ENCODE measurements around the gene WRAP73.

WRAP73 gene, protein sequence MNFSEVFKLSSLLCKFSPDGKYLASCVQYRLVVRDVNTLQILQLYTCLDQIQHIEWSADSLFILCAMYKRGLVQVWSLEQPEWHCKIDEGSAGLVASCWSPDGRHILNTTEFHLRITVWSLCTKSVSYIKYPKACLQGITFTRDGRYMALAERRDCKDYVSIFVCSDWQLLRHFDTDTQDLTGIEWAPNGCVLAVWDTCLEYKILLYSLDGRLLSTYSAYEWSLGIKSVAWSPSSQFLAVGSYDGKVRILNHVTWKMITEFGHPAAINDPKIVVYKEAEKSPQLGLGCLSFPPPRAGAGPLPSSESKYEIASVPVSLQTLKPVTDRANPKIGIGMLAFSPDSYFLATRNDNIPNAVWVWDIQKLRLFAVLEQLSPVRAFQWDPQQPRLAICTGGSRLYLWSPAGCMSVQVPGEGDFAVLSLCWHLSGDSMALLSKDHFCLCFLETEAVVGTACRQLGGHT

DNA sequence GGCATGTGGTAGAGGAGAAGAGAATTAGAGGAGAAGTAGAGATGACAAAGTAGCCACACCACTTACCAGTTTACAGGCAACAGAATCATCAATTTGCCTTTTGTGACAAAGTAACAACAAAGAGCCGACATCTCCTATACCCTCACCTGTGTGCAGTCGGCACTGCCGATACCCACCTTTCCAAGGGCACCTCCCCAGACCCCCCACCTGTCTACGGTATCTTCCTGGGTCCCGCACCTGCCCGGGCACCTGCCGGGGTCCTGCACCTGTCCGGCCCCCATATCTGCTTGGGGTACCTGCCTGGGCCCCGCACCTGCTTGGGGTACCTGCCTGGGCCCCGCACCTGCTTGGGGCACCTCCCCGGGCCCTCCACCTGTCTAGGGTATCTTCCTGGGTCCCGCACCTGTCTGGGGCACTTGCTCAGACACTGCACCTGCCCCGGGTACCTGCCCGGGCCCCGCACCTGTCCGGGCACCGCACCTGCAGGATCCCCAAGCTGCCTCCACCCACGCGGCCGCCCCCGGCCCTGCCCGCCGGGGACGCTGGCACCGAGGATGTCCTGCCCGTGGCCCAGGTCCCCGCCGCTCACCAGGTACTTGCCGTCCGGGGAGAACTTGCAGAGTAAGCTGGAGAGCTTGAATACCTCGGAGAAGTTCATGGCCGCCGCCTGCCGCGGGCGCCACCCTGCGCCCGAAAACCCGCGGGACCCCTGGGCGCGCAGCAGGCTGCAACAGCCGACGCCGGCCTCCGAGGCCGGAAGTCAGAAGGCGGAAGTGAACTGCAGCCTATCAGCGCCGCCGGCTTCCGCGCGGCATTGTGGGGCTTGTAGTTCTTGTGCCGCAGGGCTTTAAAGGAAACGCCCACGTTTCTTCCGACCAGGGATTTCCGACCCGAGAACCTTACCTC lies at the start of gene WRAP73:
Gene WRAP73, minus strand, starts transcription at position 762 of the 906 bp plus-strand sequence. Its CDS starts 104 bp downstream, at position 658.
- DNase-seq: peak; percentile 84

DNA sequence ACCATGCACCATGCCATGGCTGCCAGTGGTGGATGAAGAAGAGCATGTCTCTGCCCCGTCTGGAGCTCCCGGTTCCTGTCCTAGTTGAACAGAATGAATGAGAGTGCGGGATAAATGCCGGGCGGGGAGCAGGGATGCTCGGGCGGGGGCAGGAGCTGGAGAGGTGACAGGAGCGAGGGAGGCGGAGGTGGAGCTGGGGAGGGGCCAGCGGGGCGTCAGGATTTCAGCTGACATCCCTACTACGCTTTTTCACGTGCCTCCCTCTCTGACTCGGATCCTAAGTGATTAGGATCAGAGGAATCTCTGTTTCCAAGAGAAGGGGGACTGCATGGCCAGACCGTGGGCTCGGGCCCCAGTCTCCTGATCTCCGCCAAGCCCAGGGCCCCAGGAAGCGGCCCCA lies 49.7 kb upstream of the WRAP73 start:
- DNase-seq: no peak

DNA sequence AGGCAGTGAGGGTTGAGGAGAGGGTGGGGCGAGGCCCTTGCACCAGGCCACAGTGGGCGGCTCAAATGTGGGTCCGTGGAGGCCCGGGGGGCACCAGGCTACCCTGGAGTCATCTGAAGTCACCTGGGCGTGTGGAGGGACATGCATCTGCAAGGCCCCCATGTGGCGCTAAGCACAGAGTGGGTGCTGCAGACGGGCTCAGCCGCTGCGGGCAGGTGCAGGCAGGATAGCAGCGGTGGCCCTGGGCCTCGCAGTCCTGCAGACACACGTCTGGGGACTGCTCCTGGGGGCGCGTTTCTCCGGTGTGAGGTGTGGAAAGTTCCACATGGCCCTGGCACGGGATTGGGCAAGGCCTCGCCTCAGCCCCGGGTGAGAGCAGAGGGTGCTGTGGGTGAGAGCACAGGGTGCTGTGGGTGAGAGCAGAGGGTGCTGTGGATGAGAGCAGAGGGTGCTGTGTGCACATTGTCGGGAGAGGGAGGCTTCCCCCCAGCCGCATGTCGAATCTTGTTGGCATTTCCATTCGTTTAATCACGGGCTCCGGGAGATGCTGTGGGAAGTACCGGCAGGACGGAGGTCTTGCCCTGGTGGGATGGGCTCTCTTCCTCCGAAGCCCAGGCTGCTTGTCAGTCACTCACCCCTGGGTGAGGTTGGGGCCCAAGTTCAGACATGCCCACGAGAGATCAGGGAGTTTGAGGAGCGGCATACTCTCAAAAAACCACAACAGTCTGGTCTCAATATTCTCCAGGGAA lies 48.9 kb upstream of the WRAP73 start:
- no peak for DNase-seq

DNA sequence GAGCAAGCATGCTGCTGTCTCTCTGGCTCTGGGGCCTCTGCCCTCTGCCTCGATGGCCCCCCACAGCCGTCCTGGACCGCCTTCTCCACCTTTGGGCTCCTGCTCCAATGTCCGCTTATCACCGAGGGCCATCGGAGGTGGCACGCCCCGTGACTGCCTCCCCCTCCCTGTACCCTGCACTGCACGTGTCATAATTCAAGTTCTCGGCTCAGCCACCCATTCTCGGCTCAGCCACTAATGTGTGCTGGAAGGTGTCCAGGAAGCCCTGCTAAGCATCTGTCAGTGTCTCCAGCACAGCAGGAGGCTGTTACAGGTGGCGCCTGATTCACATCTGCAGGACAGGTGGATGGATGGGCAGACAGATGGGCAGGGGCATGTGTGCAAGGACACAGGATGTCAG lies 47.9 kb upstream of the WRAP73 start:
- peak; percentile 19 for DNase-seq

DNA sequence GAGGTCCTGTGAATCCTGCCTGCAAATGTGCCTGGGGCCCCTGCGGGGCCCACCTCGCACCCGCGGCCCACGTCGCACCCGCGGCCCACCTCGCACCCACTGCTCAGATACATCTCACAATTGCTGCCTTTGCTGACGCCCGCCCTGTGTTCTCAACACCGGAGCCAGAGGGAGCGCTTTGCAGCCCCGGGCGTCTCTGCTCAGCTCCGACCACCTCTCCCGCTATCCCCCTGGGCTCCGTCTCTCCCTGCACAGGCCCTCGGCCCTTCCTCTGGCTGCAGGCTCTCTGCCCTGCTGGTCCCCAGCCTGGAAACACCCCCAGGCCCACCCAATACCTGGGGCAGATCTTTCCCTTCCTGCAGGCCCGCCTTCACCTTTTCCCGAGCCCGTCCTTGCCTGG lies 47.2 kb upstream of the WRAP73 start:
- no peak for DNase-seq

DNA sequence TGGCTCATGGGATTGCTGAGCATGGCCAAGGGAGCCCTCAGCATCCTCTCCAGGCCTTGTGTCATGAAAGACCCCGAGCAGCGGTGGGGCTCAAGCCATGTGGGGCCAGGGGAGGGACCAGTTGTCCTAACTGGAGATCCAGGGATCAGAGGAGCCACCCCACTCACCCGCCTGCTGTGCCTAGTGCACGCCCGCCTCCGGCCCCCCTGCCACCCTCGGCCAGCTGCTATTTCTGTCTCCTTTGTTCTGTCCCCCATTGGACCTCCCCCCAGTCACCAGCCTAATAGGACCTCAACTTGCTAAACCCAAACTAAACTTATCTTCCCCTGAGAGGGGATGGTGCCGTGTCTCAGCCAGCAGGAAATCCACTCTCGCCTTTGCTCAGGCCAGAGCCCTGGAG lies 46.8 kb upstream of the WRAP73 start:
- no peak for DNase-seq

DNA sequence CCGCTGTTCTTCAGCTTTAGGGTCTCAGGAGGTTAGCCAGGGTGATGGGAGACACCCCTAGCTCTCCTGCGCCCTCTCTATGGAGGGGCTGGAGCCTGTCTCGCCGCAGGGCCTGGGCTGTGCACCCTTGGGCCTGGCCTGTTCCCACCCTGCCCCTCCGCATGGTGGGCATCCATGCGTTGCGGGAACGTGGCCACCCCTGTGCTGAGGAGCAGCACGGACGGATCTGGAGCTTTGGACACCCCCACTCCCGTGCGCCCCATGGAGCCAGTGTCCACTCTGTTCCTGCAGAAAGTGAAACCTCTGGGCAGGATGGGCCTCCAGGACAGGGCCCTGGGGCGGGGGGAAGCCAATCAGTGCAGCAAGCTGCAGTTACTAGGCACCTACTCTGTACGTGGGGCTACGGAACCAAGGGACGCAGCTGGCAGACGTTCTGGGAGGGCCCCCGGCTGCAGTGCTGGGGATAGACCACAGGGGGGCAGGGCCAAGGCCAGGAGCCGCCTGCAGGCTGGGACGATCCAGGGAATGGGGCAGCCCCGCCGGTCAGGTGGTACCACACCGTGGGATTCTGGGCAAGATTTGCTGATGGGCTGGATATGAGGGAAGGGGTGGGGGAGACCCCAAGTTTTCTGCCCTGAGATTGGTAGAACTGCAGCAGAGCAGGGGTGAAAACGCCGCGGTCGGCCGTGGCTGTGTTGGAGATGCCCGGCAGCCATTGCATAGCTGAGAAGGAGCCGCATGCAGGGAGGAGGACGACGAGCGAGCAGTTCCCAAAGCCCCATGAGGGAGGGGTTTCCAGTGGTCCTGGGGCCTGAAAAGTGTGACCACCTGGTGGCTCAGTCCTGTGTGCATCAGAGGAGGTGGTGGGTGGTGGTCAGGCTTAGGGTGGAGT lies 45.7 kb upstream of the WRAP73 start:
- DNase-seq: no peak

DNA sequence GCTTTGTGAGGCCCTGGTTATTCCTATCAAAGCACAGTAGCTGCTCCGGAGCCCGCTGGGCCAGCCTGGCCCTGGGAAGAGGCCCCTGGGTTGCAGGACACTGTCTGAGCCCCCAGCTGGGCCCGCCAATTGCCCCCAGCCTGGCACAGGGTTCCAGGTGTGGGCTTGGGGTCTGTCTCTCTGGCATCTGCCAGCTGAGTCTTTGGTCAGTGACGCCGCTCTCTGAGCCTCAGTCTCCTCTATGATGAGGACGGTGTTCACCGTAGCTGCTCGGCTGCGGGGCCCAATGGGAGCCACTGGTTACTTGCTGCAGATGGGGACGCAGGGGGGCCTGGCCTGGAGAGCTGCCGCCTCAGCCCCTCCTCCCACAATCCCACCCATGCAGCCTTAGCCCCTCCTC lies 43.4 kb upstream of the WRAP73 start:
- no peak for DNase-seq

DNA sequence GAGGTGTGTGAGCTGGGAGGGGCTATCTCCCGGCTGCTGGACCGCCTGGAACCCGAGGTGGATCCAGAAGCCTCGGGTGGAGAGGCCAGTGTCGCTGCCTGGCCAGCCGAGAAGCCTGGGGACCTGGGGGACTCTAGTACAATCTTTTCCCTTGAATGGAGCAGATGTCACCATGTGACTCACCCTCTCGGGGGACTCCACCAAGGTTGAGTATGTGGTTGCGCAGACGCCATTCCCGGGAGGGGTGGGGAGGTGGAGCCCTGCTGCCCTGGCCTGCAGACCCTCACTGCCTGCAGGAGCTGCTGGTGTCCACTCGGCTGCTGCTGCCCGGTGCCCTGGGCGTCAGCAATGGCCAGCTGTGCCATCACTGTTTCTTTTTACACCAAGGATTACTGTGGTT lies 42.7 kb upstream of the WRAP73 start:
- DNase-seq: no peak

DNA sequence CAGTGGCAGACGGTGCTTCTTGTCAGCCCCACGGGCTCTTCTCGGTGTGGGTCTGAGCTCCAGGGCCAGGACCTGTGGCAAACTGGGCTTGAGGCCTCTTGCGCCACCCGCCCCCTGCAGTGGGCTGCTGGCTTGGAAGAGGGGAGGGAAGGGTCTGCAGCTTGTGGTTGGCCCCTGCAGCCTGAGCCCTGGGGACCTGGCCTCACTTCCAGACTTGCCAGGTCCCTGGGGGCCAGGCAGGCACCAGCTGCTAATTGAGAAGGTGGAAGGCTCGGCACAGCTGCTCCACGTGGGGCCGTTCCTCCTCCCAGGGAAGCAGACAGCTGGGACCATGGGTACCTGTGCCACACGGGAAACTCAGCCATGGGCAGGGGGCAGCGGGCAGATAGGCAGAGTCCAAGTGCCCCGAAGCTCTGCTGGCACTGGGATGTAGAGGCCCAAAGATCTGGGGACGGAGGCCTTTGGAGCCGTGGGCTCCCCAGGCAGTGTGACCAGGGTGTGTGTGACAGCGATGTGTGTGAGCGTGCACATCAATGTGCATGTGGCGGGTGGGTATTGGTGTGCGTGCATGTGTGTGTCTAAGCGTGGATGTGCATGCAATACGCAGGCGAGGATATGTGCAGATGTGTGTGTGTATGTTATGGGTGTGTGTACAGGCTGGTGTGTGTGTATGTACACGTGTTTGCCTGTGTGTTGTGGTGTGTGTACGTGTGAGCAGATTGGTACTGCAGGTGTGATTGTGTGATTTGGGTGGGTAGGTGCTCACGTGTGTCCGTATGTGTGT lies 41.7 kb upstream of the WRAP73 start:
- DNase-seq: no peak

DNA sequence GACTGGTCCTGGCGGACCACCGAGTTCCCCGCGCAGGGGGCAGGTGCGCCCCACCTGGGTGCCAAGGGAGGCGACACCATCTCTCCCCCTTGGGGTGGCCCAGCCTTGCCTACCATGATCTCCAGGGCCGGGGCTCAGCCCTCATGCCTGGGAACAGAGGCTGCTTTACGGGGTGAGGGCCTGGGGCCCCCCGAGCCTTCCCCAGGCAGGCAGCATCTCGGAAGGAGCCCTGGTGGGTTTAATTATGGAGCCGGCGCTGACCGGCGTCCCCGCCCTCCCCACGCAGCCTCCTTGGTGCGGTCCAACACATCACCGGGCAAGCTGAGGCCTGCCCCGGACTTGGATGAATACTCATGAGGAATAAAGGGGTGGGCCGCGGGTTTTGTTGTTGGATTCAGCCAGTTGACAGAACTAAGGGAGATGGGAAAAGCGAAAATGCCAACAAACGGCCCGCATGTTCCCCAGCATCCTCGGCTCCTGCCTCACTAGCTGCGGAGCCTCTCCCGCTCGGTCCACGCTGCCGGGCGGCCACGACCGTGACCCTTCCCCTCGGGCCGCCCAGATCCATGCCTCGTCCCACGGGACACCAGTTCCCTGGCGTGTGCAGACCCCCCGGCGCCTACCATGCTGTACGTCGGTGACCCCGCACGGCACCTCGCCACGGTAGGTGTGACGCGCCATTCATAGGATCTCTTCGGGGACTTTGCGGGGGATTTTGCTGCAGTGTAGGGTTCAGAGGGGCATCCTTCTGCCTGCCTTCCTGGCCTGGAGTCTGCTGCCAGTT lies 40.6 kb upstream of the WRAP73 start:
- DNase-seq: no peak

DNA sequence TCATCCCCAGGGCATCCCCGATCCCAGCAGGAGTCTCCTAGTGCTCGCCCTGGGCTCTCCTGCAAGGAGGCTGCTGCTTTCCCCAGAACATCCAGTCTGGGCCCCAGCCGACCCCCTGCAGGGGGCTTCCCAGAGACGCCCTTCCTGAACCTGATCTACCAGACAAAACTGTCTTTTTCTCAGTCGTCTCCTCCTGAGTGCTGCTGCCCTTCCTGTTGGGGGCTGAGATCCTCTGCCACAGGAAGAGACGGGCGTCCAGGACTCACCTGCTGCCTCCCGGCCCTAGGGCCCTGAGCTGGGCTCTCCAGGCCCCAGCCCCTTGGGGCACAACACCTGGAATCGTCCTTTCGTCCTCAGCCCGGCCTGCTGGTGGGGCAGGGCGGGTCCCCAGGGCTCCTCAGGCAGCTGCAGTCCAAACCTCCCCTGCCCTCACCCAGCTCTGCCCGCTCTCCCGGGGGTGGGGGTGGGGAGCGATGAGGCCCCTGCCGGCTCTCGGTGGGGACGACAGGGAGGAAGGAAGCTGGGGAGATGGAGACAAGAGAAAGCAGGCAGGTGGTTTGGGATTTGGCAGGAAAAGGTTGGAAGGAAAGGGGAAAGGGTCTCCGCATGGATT lies 39.3 kb upstream of the WRAP73 start:
- no peak for DNase-seq

DNA sequence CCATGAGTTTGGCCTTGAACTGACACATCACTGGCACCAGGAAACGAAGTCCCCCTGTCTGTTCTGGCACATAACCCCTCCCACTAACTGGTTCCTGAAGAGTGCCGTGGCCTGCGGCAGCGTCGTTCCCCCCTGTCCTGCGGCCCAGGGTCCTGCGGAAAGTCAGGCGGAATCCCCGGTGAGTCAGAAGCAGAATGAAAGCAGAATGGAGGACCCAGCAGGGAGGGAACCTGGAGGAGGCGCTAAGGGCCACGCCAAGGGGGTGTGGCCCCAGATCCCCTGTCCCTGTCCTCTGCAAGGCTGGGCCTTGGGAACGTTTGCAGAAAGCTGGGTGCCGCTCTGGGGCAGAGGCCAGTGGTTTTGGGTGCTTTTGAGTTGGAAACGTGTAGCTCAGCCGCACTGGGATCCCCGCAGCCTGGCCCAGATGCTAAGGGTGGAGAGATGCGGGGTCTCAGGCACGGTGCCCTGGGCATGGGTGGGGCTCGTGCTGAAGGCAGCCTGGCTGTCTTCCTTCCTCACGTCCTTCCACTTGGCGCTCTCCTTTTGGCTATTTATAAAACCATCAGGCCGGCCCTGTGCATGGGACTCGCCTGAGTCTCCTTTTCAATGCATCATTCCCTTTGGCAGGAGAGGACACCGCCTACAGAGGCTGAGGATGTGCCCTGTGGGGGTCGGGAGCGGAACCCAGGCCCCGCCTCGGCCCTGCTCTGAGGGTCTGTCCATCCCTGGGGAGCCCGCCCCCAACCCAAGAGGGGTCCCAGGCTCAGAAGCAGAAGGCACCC lies 38.6 kb upstream of the WRAP73 start:
- no peak for DNase-seq

DNA sequence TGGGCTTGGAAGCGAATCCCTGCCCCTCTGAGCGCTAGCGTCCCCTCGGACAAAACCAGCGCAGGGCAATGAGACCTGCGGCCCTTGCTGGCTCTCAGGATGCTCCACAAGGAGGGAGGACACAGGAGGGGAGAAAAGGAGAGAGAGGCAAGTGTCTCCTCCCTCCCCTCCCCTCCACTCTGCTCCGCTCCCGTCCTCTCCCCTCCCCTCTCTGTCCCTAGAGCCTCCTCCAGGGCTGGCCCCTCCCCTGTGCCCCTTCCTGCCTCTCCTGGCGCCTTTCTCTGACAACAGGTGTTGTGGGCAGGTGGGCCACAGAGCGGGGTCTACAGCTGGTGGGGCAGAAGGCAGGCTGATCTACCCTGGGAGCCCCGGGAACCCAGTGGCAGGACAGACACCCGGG lies 37.6 kb upstream of the WRAP73 start:
- no peak for DNase-seq

DNA sequence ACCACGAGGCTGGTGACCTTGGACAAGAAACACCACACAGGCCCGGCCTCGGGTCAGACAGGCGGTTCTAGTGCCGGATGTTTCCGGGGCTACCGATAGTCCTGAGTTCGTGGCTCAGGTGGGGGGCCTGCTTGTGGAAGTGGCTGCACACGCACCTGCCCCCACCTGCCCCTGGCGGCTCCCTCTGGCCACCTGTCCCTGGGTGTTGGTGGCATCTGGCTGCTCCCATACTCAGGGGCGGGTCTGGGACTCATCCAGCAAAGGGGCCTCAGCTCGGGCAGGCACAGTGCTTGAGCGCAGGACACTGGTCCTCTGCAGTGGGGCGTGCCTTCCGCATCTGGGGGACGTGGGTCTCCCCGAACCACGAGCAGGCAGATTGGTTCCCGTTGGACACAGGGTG lies 36.0 kb upstream of the WRAP73 start:
- no peak for DNase-seq

DNA sequence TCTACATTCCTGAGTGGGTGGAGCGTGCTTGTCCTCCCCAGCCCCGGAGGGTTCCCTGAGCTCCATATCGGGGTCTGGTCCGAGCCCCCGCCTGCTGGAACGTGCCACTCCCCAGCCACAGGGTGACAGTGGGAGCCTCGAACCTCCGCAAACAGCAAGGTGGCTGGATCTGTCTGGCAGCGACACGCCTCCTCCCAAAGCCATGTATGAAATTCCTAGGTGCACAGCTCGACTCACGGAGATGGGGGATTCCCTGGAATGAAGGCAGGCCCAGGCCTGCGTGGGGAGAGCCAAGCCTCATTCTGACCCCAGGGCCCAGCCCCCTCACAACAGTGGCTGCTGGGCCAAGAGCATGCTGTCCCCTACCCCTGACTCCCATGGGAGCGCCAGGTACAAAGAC lies 35.3 kb upstream of the WRAP73 start:
- DNase-seq: no peak

DNA sequence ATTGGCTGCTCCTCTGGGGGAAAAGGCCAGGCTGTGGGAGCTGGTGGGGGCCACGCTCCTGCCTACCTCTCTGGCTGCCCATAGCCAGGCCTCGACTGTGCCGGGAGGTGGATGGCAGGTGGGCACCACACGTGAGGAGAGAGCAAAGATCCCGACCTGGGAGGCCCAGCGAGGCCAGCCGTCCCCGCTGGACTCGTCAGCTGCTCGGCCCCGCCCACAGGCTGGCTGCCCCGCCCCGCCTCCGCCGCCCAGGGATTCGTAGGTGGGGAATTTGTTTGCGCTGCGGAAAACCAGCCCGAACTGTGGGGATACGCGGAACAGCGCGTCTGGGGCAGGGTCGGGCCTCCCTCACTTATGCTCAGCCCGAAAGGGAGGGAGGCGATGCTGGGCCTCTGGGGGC lies 34.1 kb upstream of the WRAP73 start:
- DNase-seq: no peak

DNA sequence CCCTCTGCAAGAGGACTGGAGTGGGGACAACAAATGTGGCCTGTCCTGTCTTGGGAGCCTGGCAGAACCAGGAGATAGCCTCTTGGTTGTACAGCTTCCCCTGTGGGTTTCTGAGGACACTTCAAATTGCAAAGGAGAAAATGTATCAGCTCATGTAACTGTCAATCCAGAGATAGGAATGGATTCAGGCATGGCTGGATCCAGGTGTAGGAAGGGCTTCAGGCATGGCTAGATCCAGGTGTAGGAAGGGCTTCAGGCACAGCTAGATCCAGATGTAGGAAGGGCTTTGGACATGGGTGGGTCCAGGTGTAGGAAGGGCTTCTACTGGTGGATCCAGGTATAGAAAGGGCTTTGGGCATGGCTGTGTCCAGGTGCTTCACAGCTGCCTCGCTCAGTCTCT lies 33.3 kb upstream of the WRAP73 start:
- DNase-seq: no peak
